ENCODE data around the gene CENPA.
"Not testable (repeated sequence)": the region's sequence is repeated elsewhere in the genome, so short reads cannot be mapped to it uniquely, and the experiment has no call there.

The CENPA gene

GRCh38 chr2:26757873-26758789 lies 27.7 kb upstream of the CENPA start:
- in situ Hi-C loops (cut with HindIII; ENCODE audit: low pct_ligation_motif_present, low pct_unique_long_range_greater_than_20kb, low sequenced_read_pairs): loop anchor here (25.0 kb wide), 1 partner anchor 171 kb away; no protein-coding TSS in a partner anchor
- DNase-seq: peak; percentile 99

- DNase-seq: peak; percentile 70
- in situ Hi-C loops (cut with HindIII; ENCODE audit: low pct_ligation_motif_present, low pct_unique_long_range_greater_than_20kb, low sequenced_read_pairs): loop anchor here (25.0 kb wide), 1 partner anchor 172 kb away; no protein-coding TSS in a partner anchor
These were observed 27.0 kb upstream of the CENPA start for GRCh38 chr2:26758790-26759321.

- in situ Hi-C loops (cut with HindIII; ENCODE audit: low pct_ligation_motif_present, low pct_unique_long_range_greater_than_20kb, low sequenced_read_pairs): loop anchor here (25.0 kb wide), 1 partner anchor 173 kb away; no protein-coding TSS in a partner anchor
- no peak for DNase-seq
These were observed 26.0 kb upstream of the CENPA start for GRCh38 chr2:26759845-26760244.

GRCh38 chr2:26760991-26761390 lies 24.9 kb upstream of the CENPA start:
- in situ Hi-C loops (cut with HindIII; ENCODE audit: low pct_ligation_motif_present, low pct_unique_long_range_greater_than_20kb, low sequenced_read_pairs): loop anchor here (25.0 kb wide), 1 partner anchor 174 kb away; no protein-coding TSS in a partner anchor
- not testable (repeated sequence) for DNase-seq

GRCh38 chr2:26763019-26763418 lies 22.8 kb upstream of the CENPA start:
- in situ Hi-C loops (cut with HindIII; ENCODE audit: low pct_ligation_motif_present, low pct_unique_long_range_greater_than_20kb, low sequenced_read_pairs): loop anchor here (25.0 kb wide), 1 partner anchor 176 kb away; no protein-coding TSS in a partner anchor
- DNase-seq: no peak

GRCh38 chr2:26764078-26764887 lies 21.6 kb upstream of the CENPA start, which contains the start of gene SLC35F6:
Gene SLC35F6, plus strand, starts transcription at chr2:26764284. Its CDS starts 66 bp downstream, at chr2:26764350.
- DNase-seq: peak; percentile 84
- in situ Hi-C loops (cut with HindIII; ENCODE audit: low pct_ligation_motif_present, low pct_unique_long_range_greater_than_20kb, low sequenced_read_pairs): loop anchor here (25.0 kb wide), 1 partner anchor 177 kb away; no protein-coding TSS in a partner anchor

- DNase-seq: no peak
- in situ Hi-C loops (cut with HindIII; ENCODE audit: low pct_ligation_motif_present, low pct_unique_long_range_greater_than_20kb, low sequenced_read_pairs): loop anchor here (25.0 kb wide), 1 partner anchor 178 kb away; no protein-coding TSS in a partner anchor
These were observed 20.9 kb upstream of the CENPA start for GRCh38 chr2:26764906-26765305.

GRCh38 chr2:26765475-26766200 lies 20.2 kb upstream of the CENPA start:
- DNase-seq: no peak
- in situ Hi-C loops (cut with HindIII; ENCODE audit: low pct_ligation_motif_present, low pct_unique_long_range_greater_than_20kb, low sequenced_read_pairs): loop anchor here (25.0 kb wide), 1 partner anchor 178 kb away; no protein-coding TSS in a partner anchor

GRCh38 chr2:26767129-26767528 lies 18.7 kb upstream of the CENPA start:
- DNase-seq: no peak
- in situ Hi-C loops (cut with HindIII; ENCODE audit: low pct_ligation_motif_present, low pct_unique_long_range_greater_than_20kb, low sequenced_read_pairs): loop anchor here (25.0 kb wide), 1 partner anchor 180 kb away; no protein-coding TSS in a partner anchor

GRCh38 chr2:26767894-26768487 lies 17.9 kb upstream of the CENPA start:
- in situ Hi-C loops (cut with HindIII; ENCODE audit: low pct_ligation_motif_present, low pct_unique_long_range_greater_than_20kb, low sequenced_read_pairs): loop anchor here (25.0 kb wide), 1 partner anchor 181 kb away; no protein-coding TSS in a partner anchor
- no peak for DNase-seq

GRCh38 chr2:26768759-26769088 lies 17.1 kb upstream of the CENPA start:
- in situ Hi-C loops (cut with HindIII; ENCODE audit: low pct_ligation_motif_present, low pct_unique_long_range_greater_than_20kb, low sequenced_read_pairs): loop anchor here (25.0 kb wide), 1 partner anchor 181 kb away; no protein-coding TSS in a partner anchor
- no peak for DNase-seq

- peak; percentile 70 for DNase-seq
- in situ Hi-C loops (cut with HindIII; ENCODE audit: low pct_ligation_motif_present, low pct_unique_long_range_greater_than_20kb, low sequenced_read_pairs): loop anchor here (25.0 kb wide), 1 partner anchor 182 kb away; no protein-coding TSS in a partner anchor
These were observed 16.6 kb upstream of the CENPA start for GRCh38 chr2:26769089-26769761.

GRCh38 chr2:26770986-26771586 lies 14.8 kb upstream of the CENPA start:
- in situ Hi-C loops (cut with HindIII; ENCODE audit: low pct_ligation_motif_present, low pct_unique_long_range_greater_than_20kb, low sequenced_read_pairs): loop anchor here (25.0 kb wide), 1 partner anchor 184 kb away; no protein-coding TSS in a partner anchor
- peak; percentile 75 for DNase-seq

- DNase-seq: peak; percentile 42
- in situ Hi-C loops (cut with HindIII; ENCODE audit: low pct_ligation_motif_present, low pct_unique_long_range_greater_than_20kb, low sequenced_read_pairs): loop anchor here (25.0 kb wide), 1 partner anchor 185 kb away; no protein-coding TSS in a partner anchor
These were observed 13.5 kb upstream of the CENPA start for GRCh38 chr2:26772064-26773001.

GRCh38 chr2:26776195-26776800 lies 9.6 kb upstream of the CENPA start:
- in situ Hi-C loops (cut with HindIII; ENCODE audit: low pct_ligation_motif_present, low pct_unique_long_range_greater_than_20kb, low sequenced_read_pairs): no loop called here
- no peak for DNase-seq
